ENCODE data around the gene SAMD14.

Gene SAMD14

DNA sequence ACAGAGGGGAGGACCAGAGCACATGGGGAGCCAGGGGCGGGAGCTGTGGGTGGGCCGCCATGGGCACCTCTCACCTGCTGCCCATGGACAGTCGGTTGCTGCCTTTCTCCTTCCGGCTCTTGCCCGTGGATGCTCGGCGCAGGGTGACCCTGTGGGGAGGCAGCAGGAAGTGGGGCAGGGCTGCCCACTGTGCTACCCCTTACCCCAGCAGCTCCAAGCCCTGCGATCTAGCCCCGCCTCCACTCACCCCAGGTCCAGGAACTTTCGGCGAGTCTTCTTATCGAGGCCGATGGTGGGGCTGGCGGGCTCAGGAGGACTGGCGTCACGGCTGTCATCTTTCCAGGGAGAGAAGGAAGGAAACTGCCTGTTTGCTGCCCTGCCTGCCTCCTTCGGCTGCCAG is 14.2 kb downstream of the SAMD14 start:
- TF ChIP-seq TAF1 (IDR thresholded peaks at IDR 0.05; ENCODE audit: low read depth, low read length) (no peak), PAX5 (IDR thresholded peaks at IDR 0.05; ENCODE audit: insufficient read depth, low read length, severe bottlenecking) (no peak), POLR2AphosphoS5 (IDR thresholded peaks at IDR 0.05; ENCODE audit: low read depth, low read length) (no peak), SPI1 (IDR thresholded peaks at IDR 0.05; ENCODE audit: low read depth, low read length) (no peak), POLR2A (IDR thresholded peaks at IDR 0.05; ENCODE audit: low read depth, low read length) (no peak), POU2F2 (IDR thresholded peaks at IDR 0.05; ENCODE audit: low read depth, low read length) (no peak)
- FAIRE-seq (no peak), DNase-seq (ENCODE audit: insufficient read length, low spot score) (no peak)

GRCh38 chr17:50114849-50115357 is 15.1 kb downstream of the SAMD14 start:
- no peak for DNase-seq (ENCODE audit: insufficient read length, low spot score)
- peak; percentile 78 for FAIRE-seq
- no peak for TF ChIP-seq POU2F2 (IDR thresholded peaks at IDR 0.05; ENCODE audit: low read depth, low read length)
- no peak for TF ChIP-seq POLR2AphosphoS5 (IDR thresholded peaks at IDR 0.05; ENCODE audit: low read depth, low read length)
- TF ChIP-seq SPI1 (IDR thresholded peaks at IDR 0.05; ENCODE audit: low read depth, low read length): no peak
- TF ChIP-seq PAX5 (IDR thresholded peaks at IDR 0.05; ENCODE audit: insufficient read depth, low read length, severe bottlenecking): no peak
- no peak for TF ChIP-seq POLR2A (IDR thresholded peaks at IDR 0.05; ENCODE audit: low read depth, low read length)
- TF ChIP-seq TAF1 (IDR thresholded peaks at IDR 0.05; ENCODE audit: low read depth, low read length): no peak

DNA sequence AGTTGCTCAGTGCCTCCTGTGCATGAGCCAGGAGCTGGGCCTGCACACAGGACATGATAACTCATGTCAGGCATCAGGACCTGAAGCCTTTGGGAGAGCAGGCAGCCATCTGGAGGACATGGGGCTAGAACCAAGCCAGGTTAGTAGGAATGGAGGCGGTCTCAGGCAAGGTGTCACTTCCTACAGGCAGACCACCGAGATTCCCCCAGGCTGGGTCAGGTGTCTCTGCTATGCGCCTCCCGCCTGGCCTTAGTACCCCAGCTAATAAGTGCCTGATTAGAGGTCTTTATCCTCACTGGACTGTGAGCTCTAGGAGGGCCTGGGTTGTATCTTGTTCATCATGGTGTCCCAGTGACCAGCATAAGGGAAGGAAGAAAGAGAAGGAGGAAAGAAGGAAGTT is 15.6 kb downstream of the SAMD14 start:
- no peak for FAIRE-seq
- DNase-seq (ENCODE audit: insufficient read length, low spot score): no peak
- TF ChIP-seq TAF1 (IDR thresholded peaks at IDR 0.05; ENCODE audit: low read depth, low read length) (no peak), SPI1 (IDR thresholded peaks at IDR 0.05; ENCODE audit: low read depth, low read length) (no peak), POLR2A (IDR thresholded peaks at IDR 0.05; ENCODE audit: low read depth, low read length) (no peak), POU2F2 (IDR thresholded peaks at IDR 0.05; ENCODE audit: low read depth, low read length) (no peak), PAX5 (IDR thresholded peaks at IDR 0.05; ENCODE audit: insufficient read depth, low read length, severe bottlenecking) (no peak), POLR2AphosphoS5 (IDR thresholded peaks at IDR 0.05; ENCODE audit: low read depth, low read length) (no peak)

DNA sequence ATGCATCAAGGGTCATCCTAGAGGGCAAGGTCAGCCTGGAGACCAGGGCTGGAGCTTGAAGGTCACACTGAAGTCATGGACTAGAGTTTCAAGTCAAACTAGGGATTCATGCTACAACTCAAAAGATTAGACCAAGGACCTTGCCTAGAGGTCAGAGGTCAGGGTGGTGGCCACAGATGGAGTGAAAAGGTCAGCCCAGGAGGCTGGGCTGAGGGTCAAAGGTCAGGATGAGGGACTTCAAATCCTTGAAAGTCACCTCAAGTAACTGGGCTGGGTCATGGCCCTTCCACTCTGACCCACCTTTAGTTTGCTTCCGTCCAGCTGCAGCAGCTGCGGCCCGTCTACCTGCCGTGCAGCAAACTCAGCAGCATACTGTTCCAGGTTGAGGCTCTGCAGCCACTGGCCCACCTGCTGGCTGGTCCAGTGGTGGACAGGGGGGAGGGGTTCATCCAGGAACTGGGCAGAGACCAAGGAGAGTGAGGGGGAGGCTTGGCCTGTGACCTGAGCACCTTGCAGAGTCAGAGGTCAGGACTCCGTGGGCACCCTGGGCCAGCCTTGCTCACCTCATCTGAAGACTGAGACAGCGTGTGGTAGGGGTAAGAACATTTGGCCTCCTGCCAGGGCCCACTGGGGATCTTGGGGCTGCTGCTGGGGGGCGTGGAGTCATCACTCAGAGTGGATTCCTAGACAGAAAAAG is 16.2 kb downstream of the SAMD14 start:
- DNase-seq (ENCODE audit: insufficient read length, low spot score) (no peak), FAIRE-seq (no peak)
- TF ChIP-seq TAF1 (IDR thresholded peaks at IDR 0.05; ENCODE audit: low read depth, low read length): no peak
- no peak for TF ChIP-seq POLR2A (IDR thresholded peaks at IDR 0.05; ENCODE audit: low read depth, low read length)
- no peak for TF ChIP-seq POU2F2 (IDR thresholded peaks at IDR 0.05; ENCODE audit: low read depth, low read length)
- no peak for TF ChIP-seq SPI1 (IDR thresholded peaks at IDR 0.05; ENCODE audit: low read depth, low read length)
- TF ChIP-seq PAX5 (IDR thresholded peaks at IDR 0.05; ENCODE audit: insufficient read depth, low read length, severe bottlenecking): no peak
- TF ChIP-seq POLR2AphosphoS5 (IDR thresholded peaks at IDR 0.05; ENCODE audit: low read depth, low read length): no peak

DNA sequence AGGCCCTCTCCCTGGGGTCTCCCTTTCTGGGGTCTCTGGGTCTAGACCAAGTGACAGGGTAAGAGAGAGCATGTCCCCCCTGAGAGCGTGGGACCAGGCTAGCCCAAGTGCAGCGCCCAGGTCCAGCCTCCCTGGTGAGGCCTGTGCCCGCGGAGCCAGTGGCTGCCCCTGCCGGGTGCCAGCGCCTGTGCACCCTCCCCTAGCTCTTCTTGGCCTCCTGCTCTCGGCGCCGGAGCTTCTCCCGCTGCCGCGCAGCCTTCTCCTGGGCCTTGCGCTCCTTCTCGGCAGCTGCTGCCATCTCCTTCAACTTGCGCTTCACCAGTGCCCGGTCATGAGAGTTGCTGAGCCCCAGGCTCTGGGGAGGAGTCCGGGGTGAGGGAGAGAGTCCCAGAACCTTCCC is 17.3 kb downstream of the SAMD14 start:
- FAIRE-seq (no peak), DNase-seq (ENCODE audit: insufficient read length, low spot score) (no peak)
- TF ChIP-seq SPI1 (IDR thresholded peaks at IDR 0.05; ENCODE audit: low read depth, low read length): no peak
- no peak for TF ChIP-seq POLR2A (IDR thresholded peaks at IDR 0.05; ENCODE audit: low read depth, low read length)
- TF ChIP-seq PAX5 (IDR thresholded peaks at IDR 0.05; ENCODE audit: insufficient read depth, low read length, severe bottlenecking): no peak
- TF ChIP-seq POLR2AphosphoS5 (IDR thresholded peaks at IDR 0.05; ENCODE audit: low read depth, low read length): no peak
- no peak for TF ChIP-seq POU2F2 (IDR thresholded peaks at IDR 0.05; ENCODE audit: low read depth, low read length)
- TF ChIP-seq TAF1 (IDR thresholded peaks at IDR 0.05; ENCODE audit: low read depth, low read length): no peak

DNA sequence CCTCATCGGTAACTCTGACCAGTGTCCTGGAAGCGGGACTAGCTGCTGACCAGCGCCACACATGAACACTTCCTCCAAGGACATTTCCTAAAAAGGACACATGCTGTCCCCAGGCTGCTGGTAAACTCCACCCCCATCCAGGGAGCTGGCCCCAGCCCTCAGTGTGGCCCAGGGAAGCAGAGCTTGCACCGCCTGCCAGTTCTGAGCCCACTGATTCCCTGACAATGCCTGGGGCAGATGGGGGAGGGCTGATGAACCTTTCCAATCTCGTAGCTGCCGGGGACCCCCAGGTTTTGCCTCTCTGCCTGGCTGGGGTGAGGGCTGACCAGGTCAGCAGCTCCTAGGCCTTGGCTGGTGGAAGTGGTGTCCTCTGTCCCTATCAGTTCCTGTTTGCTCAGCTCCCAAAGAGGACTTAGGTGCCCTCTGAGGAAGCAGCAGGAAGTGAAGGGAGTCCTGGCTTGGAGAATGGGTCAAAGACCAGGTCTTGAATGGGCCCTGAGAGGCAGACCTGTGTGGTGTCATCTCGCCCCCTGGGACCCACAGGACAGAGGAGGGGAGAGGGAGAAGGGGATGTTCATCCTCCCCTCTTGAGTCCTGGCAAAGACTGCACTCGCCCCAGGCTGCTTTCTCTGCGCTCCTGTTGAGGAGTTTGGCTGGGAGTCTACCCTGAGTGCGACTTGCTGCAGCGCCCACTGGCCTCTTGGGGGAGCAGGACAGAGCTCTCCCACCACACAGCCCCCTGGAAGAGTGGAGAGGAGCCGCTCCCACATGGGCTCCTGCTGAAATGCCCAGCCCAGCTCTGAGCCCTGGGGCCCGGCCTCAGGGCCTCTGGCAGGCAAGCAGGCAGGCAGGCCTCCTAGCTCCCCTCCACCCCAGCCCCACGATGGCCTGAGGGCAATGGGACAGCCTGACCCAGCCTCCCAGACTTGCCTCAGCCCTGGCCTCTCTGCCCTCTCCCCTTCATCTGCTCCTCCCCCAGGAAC is 18.0 kb downstream of the SAMD14 start:
- no peak for TF ChIP-seq POLR2A (IDR thresholded peaks at IDR 0.05; ENCODE audit: low read depth, low read length)
- no peak for TF ChIP-seq PAX5 (IDR thresholded peaks at IDR 0.05; ENCODE audit: insufficient read depth, low read length, severe bottlenecking)
- DNase-seq (ENCODE audit: insufficient read length, low spot score) (no peak), FAIRE-seq (no peak)

- FAIRE-seq (no peak), DNase-seq (ENCODE audit: insufficient read length, low spot score) (no peak)
- no peak for TF ChIP-seq TAF1 (IDR thresholded peaks at IDR 0.05; ENCODE audit: low read depth, low read length)
Measured at GRCh38 chr17:50110591-50111349, 19.2 kb downstream of the SAMD14 start.

GRCh38 chr17:50109785-50110184 is 20.2 kb downstream of the SAMD14 start:
- DNase-seq (ENCODE audit: insufficient read length, low spot score) (no peak), FAIRE-seq (no peak)
- no peak for TF ChIP-seq POLR2A (IDR thresholded peaks at IDR 0.05; ENCODE audit: low read depth, low read length)
- TF ChIP-seq POLR2AphosphoS5 (IDR thresholded peaks at IDR 0.05; ENCODE audit: low read depth, low read length): no peak
- TF ChIP-seq TAF1 (IDR thresholded peaks at IDR 0.05; ENCODE audit: low read depth, low read length): no peak
- no peak for TF ChIP-seq PAX5 (IDR thresholded peaks at IDR 0.05; ENCODE audit: insufficient read depth, low read length, severe bottlenecking)
- no peak for TF ChIP-seq POU2F2 (IDR thresholded peaks at IDR 0.05; ENCODE audit: low read depth, low read length)
- TF ChIP-seq SPI1 (IDR thresholded peaks at IDR 0.05; ENCODE audit: low read depth, low read length): no peak

DNA sequence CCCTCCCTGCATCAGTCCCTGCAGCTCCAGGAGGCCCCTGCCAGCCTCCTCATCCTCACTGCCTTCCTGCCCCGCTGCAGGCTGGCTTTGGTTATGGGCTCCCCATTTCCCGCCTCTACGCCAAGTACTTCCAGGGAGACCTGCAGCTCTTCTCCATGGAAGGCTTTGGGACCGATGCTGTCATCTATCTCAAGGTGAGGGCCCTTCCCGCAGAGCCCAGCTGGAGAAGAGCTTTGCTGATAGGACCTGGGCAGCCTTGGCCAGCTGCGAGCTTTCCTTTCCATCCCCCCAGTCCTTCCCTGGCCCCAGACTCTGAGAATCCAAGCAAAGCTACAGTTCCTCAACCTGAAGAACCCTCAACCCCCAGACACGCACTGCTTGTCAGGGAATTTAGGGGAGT is 20.8 kb downstream of the SAMD14 start:
- FAIRE-seq: no peak
- DNase-seq (ENCODE audit: insufficient read length, low spot score): no peak
- no peak for TF ChIP-seq PAX5 (IDR thresholded peaks at IDR 0.05; ENCODE audit: insufficient read depth, low read length, severe bottlenecking)
- TF ChIP-seq TAF1 (IDR thresholded peaks at IDR 0.05; ENCODE audit: low read depth, low read length): no peak
- no peak for TF ChIP-seq POLR2AphosphoS5 (IDR thresholded peaks at IDR 0.05; ENCODE audit: low read depth, low read length)
- TF ChIP-seq POU2F2 (IDR thresholded peaks at IDR 0.05; ENCODE audit: low read depth, low read length): no peak
- no peak for TF ChIP-seq POLR2A (IDR thresholded peaks at IDR 0.05; ENCODE audit: low read depth, low read length)
- TF ChIP-seq SPI1 (IDR thresholded peaks at IDR 0.05; ENCODE audit: low read depth, low read length): no peak

Measured in GM12891 (cell line).